Measurements from ENCODE around the gene RALGDS. TPM values are rescaled to one million over a fixed set of nuclear protein-coding genes. Genes with fewer than 3 reads are reported as not detected.
A peak's percentile ranks its signal among the peaks of the same experiment; 100 is the strongest.

The RALGDS gene
- total and polyA plus RNA-seq, 12 donors: 15.6 to 45.1 (median 28.1) TPM

DNA sequence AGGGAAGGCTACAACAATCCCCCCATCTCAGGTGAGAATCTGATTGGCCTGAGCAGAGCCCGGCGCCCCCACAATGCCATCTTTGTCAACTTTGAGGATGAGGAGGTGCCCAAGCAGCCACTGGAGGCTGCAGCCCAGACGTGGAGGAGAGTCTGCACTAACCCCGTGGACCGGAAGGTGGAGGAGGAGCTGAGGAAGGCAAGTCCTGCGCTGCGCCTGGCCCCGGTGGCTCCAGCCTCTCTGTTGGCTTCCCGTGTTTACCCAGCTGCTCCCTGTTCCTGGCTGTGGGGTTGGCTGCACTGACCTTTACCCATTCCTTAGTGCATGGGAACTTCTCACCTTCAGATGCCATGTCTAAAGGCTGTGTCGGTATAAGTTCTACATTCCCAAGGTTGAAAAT, 70.3 kb downstream of the RALGDS start:
- no peak for ATAC-seq
- intact Hi-C loops (cut with DNase I): loop anchor here in 2 of 10 donors (5.0 to 10.0 kb wide), 2 partner anchors 94 to 97 kb away; no protein-coding TSS in a partner anchor

DNA sequence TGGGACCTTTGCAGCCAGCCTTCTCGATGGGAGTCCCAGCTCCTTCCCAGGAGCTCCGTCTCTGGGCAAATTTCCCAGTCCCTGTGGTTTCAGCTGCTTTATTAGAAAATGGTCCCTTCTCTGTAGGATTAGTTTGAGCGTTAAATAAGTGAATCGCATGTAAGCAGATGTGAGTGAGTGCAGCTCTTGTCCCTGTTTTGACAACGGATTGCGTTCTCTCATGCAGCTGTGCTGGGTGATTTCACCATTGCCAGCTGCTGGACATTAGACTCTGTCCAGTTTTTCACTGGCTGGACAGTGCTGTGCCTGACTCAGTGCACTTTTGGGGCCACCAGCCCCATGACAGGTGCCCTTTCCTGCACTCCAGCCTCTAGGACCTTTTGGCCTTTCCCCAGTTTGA, 70.9 kb downstream of the RALGDS start:
- DNase-seq (no peak), ATAC-seq (no peak)
- Histone ChIP-seq H3K27ac (no peak overlapping the region), H3K4me3 (no peak overlapping the region), H3K4me1 (peaks cover 0 to 17% (median 5%) of the 10 kb centered on the region in 9 donors), H3K9me3 (no peaks in the 10 kb centered on the region), H3K27me3 (no peaks in the 10 kb centered on the region), H3K36me3 (peaks cover 0 to 98% (median 25%) of the 10 kb centered on the region in 9 donors)
- intact Hi-C loops (cut with DNase I): loop anchor here in 2 of 10 donors (5.0 to 10.0 kb wide), 2 partner anchors 95 to 97 kb away; no protein-coding TSS in a partner anchor
- WGBS, 2 donors: 90% methylated on average over 6 of the region's 6 CpGs
- TF ChIP-seq, protein P1, sequence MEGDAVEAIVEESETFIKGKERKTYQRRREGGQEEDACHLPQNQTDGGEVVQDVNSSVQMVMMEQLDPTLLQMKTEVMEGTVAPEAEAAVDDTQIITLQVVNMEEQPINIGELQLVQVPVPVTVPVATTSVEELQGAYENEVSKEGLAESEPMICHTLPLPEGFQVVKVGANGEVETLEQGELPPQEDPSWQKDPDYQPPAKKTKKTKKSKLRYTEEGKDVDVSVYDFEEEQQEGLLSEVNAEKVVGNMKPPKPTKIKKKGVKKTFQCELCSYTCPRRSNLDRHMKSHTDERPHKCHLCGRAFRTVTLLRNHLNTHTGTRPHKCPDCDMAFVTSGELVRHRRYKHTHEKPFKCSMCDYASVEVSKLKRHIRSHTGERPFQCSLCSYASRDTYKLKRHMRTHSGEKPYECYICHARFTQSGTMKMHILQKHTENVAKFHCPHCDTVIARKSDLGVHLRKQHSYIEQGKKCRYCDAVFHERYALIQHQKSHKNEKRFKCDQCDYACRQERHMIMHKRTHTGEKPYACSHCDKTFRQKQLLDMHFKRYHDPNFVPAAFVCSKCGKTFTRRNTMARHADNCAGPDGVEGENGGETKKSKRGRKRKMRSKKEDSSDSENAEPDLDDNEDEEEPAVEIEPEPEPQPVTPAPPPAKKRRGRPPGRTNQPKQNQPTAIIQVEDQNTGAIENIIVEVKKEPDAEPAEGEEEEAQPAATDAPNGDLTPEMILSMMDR (IDR thresholded peaks at IDR 0.05): no peak

More for the DNA sequence above, 70.3 kb downstream of the RALGDS start:
- H3K27ac ChIP-seq: no peak overlapping the region
- 84% methylated on average over 10 of the region's 10 CpGs for WGBS, 2 donors
- no peak for DNase-seq
- no peaks in the 10 kb centered on the region for H3K27me3 ChIP-seq
- peaks cover 0 to 23% (median 8%) of the 10 kb centered on the region in 9 donors for H3K4me1 ChIP-seq
- H3K4me3 ChIP-seq: no peak overlapping the region
- TF ChIP-seq, protein P1 (IDR thresholded peaks at IDR 0.05): no peak
- H3K9me3 ChIP-seq: no peaks in the 10 kb centered on the region
- H3K36me3 ChIP-seq: peaks cover 0 to 98% (median 25%) of the 10 kb centered on the region in 9 donors

DNA sequence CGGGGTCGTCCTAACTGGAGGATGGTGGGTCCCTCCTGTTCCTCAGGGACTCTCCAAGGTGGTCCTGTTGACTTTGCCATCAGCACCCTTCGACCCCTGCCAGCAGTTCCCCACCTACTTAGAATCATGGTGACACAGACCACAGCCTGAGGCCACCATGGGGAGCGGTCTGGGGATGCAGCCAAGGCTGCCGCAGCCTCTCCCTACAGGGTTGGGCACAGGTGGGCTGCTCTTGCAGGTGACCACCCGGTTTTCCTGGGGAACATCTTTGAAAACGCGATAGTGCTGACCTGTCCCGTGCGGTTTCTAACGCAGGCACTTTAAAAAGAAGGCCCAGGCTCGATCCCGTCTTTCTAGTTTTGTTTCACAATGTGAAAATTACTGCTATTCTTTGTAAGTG, 72.0 kb downstream of the RALGDS start:
- no peak overlapping the region for H3K27ac ChIP-seq
- no peaks in the 10 kb centered on the region for H3K9me3 ChIP-seq
- DNase-seq: no peak
- 92 to 94% methylated on average over 13 of the region's 13 CpGs for WGBS, 2 donors
- no peak overlapping the region for H3K4me3 ChIP-seq
- H3K27me3 ChIP-seq: no peaks in the 10 kb centered on the region
- TF ChIP-seq, protein P1 (IDR thresholded peaks at IDR 0.05): no peak
- peaks cover 0 to 98% (median 36%) of the 10 kb centered on the region in 9 donors for H3K36me3 ChIP-seq
- no peak for ATAC-seq
- intact Hi-C loops (cut with DNase I): loop anchor here in 4 of 10 donors (5.0 to 10.0 kb wide), 3 partner anchors 46 to 98 kb away; no protein-coding TSS in a partner anchor
- peaks cover 0 to 6% (median 0%) of the 10 kb centered on the region in 9 donors for H3K4me1 ChIP-seq

DNA sequence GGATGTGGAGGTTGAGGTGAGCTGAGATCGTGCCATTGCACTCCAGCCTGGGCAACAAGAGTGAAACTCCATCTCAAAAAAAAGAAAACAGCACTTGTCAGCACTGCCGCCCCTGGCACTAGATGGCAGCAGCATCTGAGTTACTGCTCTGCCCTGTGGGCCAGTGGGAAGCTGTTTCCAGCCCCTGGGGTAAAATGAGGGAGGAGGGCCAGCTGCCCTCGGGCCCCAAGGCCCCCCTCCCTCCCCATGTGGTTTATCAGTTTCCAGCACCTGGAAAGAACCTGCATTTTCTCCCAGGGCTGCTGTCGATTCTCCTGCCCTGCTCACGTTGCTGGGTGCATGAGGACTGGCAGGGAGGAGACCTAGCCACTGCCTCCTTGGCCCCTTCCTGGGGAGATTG, 72.4 kb downstream of the RALGDS start:
- H3K4me1 ChIP-seq: peaks cover 0 to 2% (median 0%) of the 10 kb centered on the region in 9 donors
- H3K9me3 ChIP-seq: no peaks in the 10 kb centered on the region
- intact Hi-C loops (cut with DNase I): loop anchor here in 4 of 10 donors (5.0 to 10.0 kb wide), 3 partner anchors 46 to 99 kb away; no protein-coding TSS in a partner anchor
- ATAC-seq: peak in 3 of 8 donors; percentile 45 to 66 (median 54)
- H3K27me3 ChIP-seq: no peaks in the 10 kb centered on the region
- H3K36me3 ChIP-seq: peaks cover 0 to 98% (median 39%) of the 10 kb centered on the region in 9 donors
- DNase-seq: no peak
- no peak overlapping the region for H3K4me3 ChIP-seq
- TF ChIP-seq, protein P1 (IDR thresholded peaks at IDR 0.05): peak in 7 of 9 donors; percentile 32 to 54 (median 50)
- 50 to 51% methylated on average over 5 of the region's 5 CpGs for WGBS, 2 donors
- no peak overlapping the region for H3K27ac ChIP-seq

Small RNAs within 50 kb of the gene (microRNA-seq; reads per million reads assigned to microRNA genes)
- 0 to 0.51 reads per million in 2 donors for gene MIR6877

Other genes with a start within 250 kb of the RALGDS start
- gene AK8, start 243.0 kb downstream of the RALGDS start, total RNA-seq: 1 to 10 TPM in 1 of 10 donors, under 1 TPM in 4, not detected in 5; 0.15 to 1.0 (median 0.26) TPM
- gene AK8, start 243.0 kb downstream of the RALGDS start, polyA plus RNA-seq: under 1 TPM in 1 of 2 donors, not detected in 1; 0.09 TPM
- 10 to 100 TPM in 1 of 10 donors, 1 to 10 TPM in 9; 3.4 to 10.1 (median 5.7) TPM for gene SPACA9, start 242.3 kb downstream of the RALGDS start, total RNA-seq
- gene SPACA9, start 242.3 kb downstream of the RALGDS start, polyA plus RNA-seq: 1 to 10 TPM; 1.7 to 5.5 TPM
- 10 to 100 TPM; 40.2 to 72.9 (median 55.5) TPM for gene TSC1, start 176.6 kb downstream of the RALGDS start, total RNA-seq
- 10 to 100 TPM in 1 of 2 donors, 1 to 10 TPM in 1; 7.7 to 22.8 TPM for gene TSC1, start 176.6 kb downstream of the RALGDS start, polyA plus RNA-seq
- under 1 TPM in 7 of 10 donors, not detected in 3; 0.11 to 0.49 (median 0.33) TPM for gene GFI1B, start 142.5 kb downstream of the RALGDS start, total RNA-seq
- gene GFI1B, start 142.5 kb downstream of the RALGDS start, polyA plus RNA-seq: under 1 TPM in 1 of 2 donors, not detected in 1; 0.06 TPM
- gene GTF3C5, start 90.2 kb downstream of the RALGDS start, total RNA-seq: 10 to 100 TPM; 29.4 to 44.4 (median 35.2) TPM
- gene GTF3C5, start 90.2 kb downstream of the RALGDS start, polyA plus RNA-seq: 10 to 100 TPM; 41.5 to 79.1 TPM
- 10 to 100 TPM in 1 of 10 donors, 1 to 10 TPM in 9; 1.9 to 10.1 (median 2.8) TPM for gene CEL, start 59.3 kb downstream of the RALGDS start, total RNA-seq
- 1 to 10 TPM; 1.5 to 3.2 TPM for gene CEL, start 59.3 kb downstream of the RALGDS start, polyA plus RNA-seq
- gene GBGT1, start 42.7 kb upstream of the RALGDS start, total RNA-seq: 10 to 100 TPM in 3 of 10 donors, 1 to 10 TPM in 7; 2.5 to 14.7 (median 6.2) TPM
- 10 to 100 TPM in 1 of 2 donors, 1 to 10 TPM in 1; 5.5 to 10.5 TPM for gene GBGT1, start 42.7 kb upstream of the RALGDS start, polyA plus RNA-seq
- gene OBP2B, start 88.0 kb upstream of the RALGDS start, total RNA-seq: under 1 TPM in 1 of 10 donors, not detected in 9; 0.75 TPM
- not detected for gene OBP2B, start 88.0 kb upstream of the RALGDS start, polyA plus RNA-seq
- 1 to 10 TPM in 7 of 10 donors, under 1 TPM in 3; 0.25 to 2.7 (median 1.6) TPM for gene ABO, start 154.0 kb upstream of the RALGDS start, total RNA-seq
- gene ABO, start 154.0 kb upstream of the RALGDS start, polyA plus RNA-seq: 1 to 10 TPM in 1 of 2 donors, under 1 TPM in 1; 0.55 to 2.9 TPM
- gene SURF6, start 214.9 kb upstream of the RALGDS start, total RNA-seq: 10 to 100 TPM in 7 of 10 donors, 1 to 10 TPM in 3; 9.1 to 14.2 (median 11.3) TPM
- 10 to 100 TPM; 13.3 to 14.8 TPM for gene SURF6, start 214.9 kb upstream of the RALGDS start, polyA plus RNA-seq
- 10 to 100 TPM; 11.9 to 21.1 (median 17.4) TPM for gene MED22, start 226.9 kb upstream of the RALGDS start, total RNA-seq
- gene MED22, start 226.9 kb upstream of the RALGDS start, polyA plus RNA-seq: 10 to 100 TPM; 10.2 to 23.6 TPM
- gene RPL7A, start 227.0 kb upstream of the RALGDS start, total RNA-seq: 1,000 to 10,000 TPM in 3 of 10 donors, 100 to 1,000 TPM in 7; 859 to 1,268 (median 927) TPM
- 1,000 to 10,000 TPM in 1 of 2 donors, 100 to 1,000 TPM in 1; 903 to 3,182 TPM for gene RPL7A, start 227.0 kb upstream of the RALGDS start, polyA plus RNA-seq
- gene SURF1, start 235.2 kb upstream of the RALGDS start, total RNA-seq: 10 to 100 TPM; 41.7 to 75.0 (median 58.2) TPM
- gene SURF1, start 235.2 kb upstream of the RALGDS start, polyA plus RNA-seq: 10 to 100 TPM; 83.9 to 85.4 TPM
- gene SURF2, start 235.3 kb upstream of the RALGDS start, total RNA-seq: 10 to 100 TPM in 9 of 10 donors, 1 to 10 TPM in 1; 9.7 to 16.0 (median 14.1) TPM
- 10 to 100 TPM; 31.5 to 44.8 TPM for gene SURF2, start 235.3 kb upstream of the RALGDS start, polyA plus RNA-seq